NOMO-1 (cell line): ENCODE data around the gene ASIC5.

Experiments used
- DNase-seq, 2 experiments: peaks; one replicate each; lab custom pipeline; 2025; ENCODE audit not compliant: unreplicated experiment in 2 of 2; lab: John Stamatoyannopoulos, UW

Gene ASIC5

DNA sequence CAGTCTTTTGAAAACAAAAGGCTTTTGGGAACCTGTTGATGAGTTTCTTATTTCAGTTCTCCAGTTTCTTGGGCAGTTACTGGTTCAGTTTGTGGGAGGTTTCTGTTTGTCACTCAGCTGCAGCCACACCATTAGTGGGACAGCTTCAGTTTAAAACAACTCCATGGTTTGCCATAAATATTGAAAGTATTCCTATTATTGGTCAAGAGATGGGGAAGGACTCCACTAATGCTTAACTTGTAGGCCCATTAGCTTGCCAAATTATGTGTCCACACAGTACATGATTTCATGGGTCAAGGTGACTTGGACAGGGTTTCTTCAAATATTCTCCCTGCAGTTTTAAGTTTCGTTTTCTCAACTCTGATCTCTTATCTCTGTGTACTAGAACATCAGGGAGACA lies 15.5 kb upstream of the ASIC5 start:
- DNase-seq = no peak

DNA sequence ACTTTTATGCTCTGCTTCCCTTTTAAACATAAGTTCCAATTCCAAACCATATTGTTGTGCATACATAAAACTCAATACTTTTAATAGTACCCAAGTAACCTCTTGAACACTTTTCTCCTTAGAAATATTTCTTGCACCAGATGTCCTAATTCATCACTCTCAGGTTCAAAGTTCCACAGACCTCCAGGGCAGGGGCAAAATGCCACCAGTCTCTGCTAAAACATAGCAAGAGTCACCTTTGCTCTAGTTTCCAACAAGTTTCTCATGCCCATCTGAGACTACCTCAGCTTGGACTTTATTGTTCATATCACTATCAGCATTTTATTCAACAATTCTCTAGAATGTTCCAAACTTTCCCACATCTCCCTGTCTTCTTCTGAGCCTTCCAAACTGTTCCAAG lies 13.7 kb upstream of the ASIC5 start:
- DNase-seq = no peak

DNA sequence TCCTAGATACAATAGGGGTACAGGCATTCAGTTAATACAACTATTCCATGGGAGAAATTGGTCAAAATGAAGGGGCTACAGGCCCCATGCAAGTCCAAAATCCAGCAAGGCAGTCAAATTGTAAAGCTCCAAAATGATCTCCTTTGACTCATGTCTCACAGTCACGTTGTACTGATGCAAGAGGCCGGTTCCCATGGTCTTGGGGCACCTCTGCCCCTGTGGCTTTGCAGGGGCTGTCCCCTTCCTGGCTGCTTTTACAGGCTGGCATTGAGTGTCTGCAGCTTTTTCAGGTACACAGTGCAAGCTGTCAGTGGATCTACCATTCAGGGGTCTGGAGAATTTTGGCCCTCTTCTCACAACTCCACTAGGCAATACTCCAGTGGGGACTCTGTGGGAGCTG lies 12.5 kb upstream of the ASIC5 start:
- DNase-seq = no peak

DNA sequence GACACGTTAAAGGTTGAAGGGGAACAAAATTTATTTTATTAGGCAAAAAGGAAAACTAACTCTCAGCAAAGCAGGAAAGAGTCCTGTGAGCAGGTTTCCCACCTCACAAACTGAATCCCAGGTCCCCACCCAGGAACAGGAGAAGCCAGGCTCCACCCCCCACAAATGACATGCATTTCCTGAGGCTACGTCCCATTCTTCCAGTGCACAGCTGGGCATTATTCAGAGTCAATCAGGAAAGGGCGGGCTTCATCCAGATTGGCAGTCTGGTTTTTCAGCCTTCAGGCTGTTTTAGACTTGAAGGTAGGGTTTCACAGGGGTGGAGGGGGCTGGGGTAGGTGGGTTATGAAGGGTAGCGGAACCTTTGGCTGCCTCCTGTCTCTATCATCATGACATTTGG lies 11.9 kb upstream of the ASIC5 start:
- DNase-seq = no peak

DNA sequence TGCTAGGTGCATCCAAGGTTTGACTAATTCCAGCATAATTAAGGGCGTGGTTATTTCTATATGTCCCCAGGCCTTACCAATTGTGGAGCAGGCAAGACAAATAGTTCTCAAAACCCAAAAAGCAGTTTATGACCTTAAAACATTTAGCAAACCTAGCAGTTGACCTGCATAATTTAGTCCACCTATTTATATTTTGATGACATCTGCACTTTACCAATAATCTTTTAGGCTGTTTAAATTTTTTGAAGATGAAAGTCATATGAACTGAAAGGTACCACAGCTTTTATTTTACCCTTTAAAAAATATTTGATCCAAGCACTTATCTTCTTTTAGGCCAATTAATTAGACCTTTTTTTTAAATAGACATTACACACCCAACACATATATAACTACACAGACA lies 9.8 kb upstream of the ASIC5 start:
- no peak for DNase-seq

DNA sequence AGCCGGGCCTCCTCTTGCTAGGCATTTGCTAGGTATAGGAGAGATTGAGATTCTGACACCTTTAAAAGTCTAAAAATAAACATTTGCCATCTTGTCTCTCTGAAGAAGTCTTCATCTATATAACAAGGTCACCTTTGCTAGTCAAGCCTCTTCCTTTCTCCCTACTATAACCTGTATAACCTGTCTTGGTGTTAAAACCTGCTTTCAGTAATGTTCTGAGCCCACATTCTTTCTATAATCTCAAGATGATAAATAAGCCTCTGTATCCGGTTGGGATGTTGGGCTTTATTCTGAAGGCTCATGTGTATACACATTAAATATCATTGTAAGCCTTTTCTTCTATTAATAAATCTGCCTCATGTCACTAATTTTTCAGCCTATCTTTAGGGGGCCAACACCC lies 10.2 kb downstream of the ASIC5 start:
- no peak for DNase-seq

DNA sequence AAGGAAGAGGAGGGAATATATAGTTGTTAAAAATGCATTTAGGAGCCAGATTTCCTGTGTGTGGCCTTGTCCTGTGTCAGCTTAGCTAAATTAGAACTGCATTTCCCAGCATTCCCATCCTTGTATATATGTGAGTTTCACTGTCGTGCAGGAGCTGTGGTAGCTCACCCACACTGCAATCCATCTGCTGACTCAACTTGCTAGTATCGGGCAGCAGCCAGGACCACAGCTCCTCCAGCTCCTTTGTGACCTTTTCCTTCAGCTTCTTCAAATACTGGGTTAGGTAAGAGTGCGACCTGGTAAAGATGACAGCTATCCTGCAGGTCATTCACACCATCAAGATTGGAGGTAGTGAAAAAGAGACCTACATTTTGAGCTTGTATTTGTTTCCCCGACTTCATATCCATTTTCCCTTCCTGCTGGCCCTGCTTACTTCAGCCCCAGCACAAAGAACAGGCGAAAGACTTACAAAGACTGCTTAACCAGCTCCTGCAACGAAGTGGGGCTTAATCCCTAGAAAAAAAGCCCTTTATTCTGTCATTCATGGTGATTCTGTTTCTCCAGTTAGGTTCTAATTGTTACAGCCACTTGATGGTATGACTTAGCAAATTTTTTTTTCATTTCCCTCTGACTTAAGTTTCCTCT lies 11.4 kb downstream of the ASIC5 start:
- DNase-seq = peak in 1 of 2 experiments; percentile 37

DNA sequence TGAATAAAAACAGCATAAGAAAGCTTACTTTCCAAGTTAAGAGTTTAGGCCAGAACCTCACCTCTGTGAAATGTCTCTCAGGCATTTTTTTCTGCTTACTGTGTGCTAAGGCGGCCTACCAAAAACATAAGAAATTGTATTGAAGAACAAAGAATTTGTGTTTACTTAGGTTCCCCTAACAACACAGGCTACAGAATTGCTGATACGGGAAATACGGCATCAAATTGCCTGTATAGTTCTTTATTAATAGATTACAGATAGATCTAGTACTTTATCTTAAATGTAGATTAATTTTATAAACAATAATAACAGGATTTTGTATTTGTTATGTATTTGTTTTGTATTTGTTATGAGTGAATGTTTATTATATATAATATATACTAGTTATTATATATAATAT lies 12.9 kb downstream of the ASIC5 start:
- DNase-seq = no peak

DNA sequence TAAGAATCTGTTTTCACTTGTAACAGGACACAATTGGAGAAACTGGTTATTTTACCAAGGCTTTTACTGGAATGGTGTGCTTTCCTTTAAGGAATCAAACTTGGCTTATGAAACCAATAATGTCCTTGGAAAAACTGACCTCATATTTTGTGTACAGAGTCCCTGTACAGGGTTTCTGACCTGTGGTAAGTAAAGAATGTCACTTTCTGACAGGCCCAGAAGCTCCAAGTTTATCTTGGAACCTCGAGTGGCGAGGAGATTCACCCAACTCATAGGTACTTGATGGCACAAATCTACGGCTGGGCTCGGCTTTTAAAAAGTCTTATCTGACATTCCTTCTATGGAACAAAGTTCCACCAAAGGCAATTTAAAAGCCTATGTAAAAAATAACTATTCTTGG lies 17.0 kb downstream of the ASIC5 start:
- no peak for DNase-seq

DNA sequence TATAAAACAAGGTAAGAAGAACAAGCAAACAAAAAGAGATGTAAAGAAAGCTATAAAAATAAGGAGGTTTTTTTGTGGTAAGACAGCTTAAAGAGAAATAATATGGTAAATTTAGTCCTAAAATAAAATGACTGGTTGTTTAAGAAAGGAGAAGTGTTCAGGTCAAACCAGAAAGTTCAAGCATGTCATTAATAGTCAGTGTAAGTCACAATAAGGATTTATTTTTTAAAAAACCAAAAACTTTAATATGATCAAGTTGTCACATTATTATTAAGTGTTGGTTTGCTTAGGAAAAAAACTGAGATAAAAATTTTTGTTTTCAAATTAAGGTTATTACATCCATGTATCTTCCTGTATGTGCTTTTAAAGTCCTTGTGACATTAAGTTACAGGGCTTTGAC lies 19.1 kb downstream of the ASIC5 start:
- no peak for DNase-seq

DNA sequence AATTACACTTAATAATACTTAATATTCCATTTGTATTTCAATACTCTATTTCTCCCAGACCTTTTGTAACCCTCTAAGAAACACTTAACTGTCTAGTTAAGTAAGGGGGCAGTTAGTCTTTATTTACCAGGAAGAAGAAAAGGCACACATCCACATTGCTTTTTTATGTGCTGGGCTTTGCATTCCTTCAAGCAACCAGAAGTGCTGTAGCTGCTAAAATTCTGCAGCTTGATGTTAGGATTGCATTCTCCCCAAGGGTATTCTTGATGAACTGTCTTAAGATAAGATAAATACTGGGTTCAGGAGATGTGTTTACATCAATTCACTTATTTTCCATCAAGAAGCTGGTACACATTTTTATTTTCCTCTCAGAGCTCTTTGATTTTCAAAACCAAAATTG lies 24.0 kb downstream of the ASIC5 start:
- DNase-seq = no peak

DNA sequence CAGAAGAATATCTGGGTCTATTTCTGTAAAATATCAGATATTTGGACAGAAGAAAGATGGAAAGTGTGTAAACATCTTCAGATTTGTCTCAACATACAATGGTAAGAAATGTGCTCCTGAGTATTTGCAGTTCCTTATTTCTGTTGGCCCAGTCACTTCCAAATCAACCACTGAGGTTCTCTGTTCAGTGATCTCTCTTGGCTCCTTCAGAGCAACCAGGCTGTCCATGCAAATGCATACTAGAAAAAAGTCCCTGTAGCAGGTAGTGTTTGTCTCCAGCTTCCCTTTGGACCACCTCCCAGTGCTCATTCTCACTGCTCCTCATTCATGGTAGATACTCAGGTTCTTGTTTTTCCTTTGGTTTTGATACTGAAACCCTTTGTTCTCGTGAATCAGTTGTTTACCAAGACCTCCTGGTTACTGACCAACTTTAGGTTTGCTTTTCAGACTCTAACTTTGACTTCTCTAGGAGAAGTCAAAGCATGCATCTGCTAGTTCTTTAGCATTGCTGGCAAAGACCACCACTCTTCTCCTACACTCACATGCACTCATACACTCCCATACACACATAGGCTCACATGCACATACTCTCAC lies 28.8 kb downstream of the ASIC5 start:
- DNase-seq = no peak

DNA sequence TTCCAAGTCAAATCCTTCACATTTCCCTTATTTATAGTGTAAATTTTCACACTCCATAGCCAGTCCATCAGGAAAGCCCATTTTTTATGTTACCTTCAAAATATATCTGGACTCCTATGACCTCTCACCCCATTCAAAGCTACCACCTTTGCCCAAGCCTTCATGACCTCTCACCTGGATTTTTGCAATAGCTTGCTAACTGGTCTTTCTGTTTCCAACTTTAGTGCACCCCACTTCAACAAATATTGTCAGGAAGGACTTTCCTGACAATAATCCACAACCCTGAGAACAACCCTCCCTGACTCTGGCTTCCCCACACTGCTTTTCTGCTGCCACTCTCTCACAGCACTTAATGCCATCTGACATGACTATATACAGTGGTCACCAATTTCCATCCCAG lies 33.4 kb downstream of the ASIC5 start:
- no peak for DNase-seq

DNA sequence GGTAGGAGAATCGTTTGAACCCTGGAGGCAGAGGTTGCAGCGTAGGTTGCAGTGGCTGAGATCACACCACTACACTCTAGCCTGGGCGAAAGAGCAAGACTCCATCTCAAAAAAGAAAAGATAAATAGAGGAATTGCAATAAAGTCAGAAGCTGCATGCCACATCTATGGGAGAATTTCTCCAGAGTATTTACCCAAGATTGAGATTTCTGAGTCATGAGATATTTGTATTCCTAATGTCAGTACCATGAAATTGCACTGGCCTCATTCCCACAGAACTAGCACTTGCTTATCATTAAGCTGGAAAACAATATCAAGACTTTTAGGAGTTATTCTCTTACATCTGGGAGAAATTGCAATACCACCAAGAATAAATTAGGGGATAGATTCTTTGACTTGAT lies 37.4 kb downstream of the ASIC5 start:
- no peak for DNase-seq

DNA sequence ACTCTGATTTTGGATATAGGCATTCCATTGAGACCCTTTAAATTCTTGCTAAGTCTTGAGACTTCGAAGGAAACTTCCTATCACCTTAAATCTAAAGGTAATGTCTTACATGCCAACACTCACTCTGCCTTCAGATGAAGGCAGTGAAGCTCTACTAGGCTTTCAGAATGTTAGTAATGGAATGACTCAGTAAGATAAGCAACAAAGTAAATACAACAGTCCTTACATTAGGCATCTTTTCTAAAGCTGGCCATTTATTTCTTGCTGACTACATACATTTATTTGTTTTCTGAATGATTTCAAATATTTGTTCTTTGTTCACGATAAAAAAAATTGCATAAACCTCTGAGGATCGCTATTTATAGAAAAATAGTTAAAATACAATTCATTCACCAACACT lies 43.5 kb downstream of the ASIC5 start:
- no peak for DNase-seq

DNA sequence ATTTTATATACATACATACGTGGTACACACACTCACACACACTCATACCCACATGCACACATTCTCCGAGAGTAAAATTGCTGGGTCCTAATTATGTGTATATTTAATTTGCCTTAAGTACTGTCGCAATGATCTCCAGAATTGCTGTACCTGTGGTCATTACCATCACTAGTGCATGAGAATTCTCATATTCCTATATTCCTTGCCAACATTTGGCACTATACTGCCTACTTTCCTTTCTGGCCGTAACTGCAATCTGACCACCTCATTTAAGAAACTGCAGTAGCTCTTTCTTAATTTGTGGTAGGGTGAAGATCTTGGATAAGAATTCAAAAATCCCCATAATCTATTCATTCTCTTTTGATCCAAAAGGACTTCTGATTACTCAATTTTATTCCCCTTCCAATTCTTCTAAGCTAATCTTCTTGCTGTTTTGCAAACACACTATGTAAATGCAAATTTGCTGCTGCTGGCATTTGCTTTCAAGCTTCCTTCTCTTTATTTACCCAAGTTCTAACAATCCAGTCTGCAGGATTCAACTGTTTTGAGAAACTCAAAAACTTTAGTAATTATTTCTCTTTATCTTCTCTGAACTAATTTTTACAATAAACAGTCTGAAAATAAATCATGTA lies 45.1 kb downstream of the ASIC5 start:
- no peak for DNase-seq

DNA sequence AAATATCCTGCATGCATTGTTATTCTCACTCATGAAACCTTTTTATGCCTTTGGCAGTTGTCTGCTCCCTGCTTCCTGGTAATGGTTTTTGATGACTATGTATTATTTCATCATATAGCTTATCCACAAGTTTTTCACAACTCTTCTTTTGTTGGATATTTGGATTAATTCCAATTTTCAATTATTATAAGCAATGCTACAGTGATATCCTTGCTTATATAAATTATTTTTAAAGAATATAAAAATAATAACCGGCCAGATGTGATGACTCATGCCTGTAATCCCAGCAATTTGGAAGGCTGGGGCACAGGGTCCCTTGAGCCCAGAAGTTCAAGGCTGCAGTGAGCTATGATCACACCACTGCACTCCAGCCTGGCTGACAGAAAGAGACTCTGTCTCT lies 47.0 kb downstream of the ASIC5 start:
- no peak for DNase-seq

DNA sequence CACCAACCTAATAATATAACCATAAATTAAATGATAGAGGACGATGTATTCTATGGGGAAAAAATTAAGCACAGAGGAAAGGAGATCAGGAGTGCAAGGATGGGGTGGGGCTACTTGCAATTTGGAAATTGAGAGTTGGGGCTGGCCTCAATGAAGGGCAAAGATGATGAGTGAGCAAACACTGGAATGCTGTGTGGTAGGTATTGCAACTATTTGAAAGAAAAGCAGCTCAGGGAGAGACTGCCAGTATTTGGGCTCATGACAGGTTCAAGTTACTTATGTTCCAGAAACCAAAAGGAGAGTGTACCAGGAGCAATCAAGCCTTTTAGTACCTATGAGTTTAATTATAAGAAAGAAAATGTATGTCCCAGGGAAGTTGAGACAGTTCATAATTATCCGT lies 47.4 kb downstream of the ASIC5 start:
- no peak for DNase-seq

DNA sequence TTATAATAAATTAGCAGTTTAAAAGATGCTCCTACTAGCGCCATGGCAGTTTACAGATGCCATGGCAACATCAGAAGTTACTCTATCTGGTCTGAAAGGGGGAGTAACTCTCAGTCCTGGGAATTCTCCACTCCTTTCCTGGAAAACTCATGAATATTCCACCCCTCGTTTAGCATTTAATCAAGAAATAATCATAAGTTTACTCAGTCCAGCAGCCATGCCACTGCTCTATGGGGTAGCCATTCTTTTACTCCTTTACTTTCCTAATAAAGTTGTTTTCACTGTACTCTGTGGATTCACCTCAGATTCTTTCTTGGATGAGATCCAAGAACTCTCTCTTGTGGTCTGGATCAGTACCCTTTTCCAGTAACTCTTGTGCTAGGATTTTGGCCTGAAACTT lies 55.0 kb downstream of the ASIC5 start:
- no peak for DNase-seq

DNA sequence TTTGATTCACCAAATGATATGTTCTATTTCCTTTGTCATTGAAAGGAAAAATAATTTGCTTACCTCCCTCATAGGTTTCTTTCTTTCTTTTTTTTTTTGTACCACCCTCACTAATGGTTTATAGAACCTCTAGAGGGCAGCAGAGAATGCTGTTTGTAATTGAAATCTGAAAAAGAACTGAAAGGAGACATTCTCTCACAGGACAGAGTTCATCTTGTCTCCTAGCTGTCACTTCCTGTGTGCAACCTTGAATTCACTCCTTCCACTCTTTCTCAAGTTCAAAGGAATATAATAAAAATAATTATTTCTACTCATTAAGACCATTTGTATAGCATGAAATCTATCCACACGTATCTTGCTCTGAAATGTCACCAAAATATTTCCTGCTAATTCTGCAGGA lies 56.2 kb downstream of the ASIC5 start:
- DNase-seq = peak; percentile 34 to 87

DNA sequence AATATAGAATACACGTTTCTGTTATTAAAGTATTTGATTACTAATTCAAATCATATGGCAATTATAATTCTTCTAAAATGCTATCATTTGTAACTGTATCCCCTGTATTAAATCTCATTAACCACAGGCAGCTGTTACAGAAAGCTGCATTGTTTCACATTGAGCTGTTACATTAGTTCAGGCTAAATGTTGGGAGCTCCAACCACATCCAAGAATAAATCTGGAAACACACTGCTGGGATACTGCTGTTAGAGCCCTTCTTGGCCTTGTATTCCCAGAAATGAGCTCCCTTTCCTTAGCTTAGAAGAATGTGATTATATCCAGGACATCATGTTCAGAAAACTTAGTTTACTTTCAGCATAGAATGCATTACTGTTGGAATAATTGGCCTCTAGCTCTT lies 59.1 kb downstream of the ASIC5 start:
- no peak for DNase-seq

DNA sequence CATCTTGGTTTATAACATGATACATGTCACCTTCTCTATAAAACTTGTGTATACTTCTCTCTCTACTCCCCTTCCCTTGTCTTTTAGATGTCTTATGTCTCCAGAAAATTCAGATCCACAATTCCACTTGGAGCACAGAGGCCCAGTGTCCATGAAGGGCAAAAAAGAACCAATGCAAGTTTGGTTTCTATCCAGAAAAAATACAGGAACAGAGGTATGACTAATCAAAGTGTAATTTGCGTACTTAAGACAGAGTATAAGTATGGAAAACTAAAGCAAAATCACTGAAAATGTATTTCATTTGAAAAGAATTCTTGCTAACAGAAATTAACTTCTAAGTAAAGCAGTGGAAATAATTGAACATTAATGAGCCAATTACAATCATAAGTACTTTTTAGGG lies 61.1 kb downstream of the ASIC5 start:
- DNase-seq = no peak
